Measurements from ENCODE around the gene TRAF3IP1.

DNA sequence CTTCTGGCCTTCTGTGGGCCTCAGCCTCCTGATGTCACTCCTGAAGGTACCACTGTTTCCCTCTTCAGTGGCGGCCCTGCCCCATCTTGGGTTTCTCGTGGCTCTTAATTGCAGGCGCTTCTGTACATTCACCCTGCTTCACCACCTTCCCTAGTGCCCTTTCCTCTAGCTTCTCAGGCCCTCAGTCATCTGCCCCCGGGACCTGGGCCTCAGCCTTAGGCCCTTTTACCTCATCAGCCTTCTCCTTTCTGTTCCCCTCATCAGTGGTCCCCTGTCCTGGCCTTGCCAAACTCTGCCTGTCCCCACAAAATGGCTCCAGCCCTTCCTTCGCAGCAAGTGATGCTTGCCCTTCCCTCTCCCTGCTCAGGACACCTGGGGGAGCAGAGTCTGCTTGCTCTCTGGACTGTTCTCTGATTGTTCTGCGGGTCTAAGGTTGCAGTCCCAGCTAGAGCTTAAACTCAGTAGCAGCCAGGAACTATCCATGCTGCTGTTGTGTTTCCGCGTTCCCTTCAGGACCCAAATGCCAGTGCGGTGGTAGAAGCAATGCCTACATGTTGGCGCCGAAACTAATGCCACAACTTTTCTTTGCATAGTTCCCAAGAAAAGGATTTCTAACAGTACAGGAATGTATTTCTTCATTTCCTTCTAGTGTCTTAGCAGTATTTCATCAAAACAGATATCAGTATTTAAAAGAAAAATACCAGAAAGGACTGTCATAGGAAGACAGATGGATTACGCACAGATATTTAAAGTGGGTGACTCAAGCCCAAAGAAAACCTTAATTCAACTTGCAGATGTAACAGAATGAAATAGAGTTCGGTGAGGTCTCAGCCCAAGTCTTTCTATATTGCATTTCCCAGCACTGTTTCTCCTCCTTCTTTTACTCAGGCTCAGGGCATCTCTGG, 113.9 kb downstream of the TRAF3IP1 start:
- TF ChIP-seq GATA2 (IDR thresholded peaks at IDR 0.05; ENCODE audit: low read depth, low read length): no peak
- TF ChIP-seq GATA3 (IDR thresholded peaks at IDR 0.05; ENCODE audit: low read depth, low read length): no peak
